ENCODE data around the gene BICD2.
A peak's percentile ranks its signal among the peaks of the same experiment; 100 is the strongest.

The BICD2 gene

DNA sequence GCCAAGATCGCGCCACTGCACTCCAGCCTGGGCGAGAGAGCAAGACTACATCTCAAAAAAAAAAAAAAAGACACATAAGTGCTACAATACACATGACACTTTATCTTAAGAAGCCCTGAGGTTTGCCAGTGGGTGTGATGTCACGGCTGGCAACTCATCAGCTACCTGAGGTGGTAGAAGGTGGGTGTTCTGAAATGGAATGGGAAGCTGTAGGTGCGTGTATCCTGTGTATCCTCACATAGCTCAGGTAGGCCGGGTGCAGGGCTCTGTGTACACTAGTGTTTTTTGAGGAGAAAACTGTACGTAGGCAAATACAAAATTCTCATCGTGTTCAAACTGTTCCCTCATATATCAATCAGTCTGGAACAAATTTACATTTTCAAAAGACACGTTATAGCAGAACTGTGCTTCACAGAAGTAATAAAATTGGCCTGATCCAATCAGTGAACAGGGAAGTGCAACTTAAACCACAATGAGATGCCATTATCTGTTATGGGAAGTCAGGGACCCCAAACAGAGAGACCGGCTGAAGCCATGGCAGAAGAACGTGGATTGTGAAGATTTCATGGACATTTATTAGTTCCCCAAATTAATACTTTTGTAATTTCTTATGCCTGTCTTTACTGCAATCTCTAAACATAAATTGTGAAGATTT lies 10.4 kb downstream of the BICD2 start:
- no peaks in the 10 kb centered on the region for H3K9me2 ChIP-seq (replicated peaks; ENCODE audit: control insufficient read depth, low read length)
- TF ChIP-seq, protein P1, sequence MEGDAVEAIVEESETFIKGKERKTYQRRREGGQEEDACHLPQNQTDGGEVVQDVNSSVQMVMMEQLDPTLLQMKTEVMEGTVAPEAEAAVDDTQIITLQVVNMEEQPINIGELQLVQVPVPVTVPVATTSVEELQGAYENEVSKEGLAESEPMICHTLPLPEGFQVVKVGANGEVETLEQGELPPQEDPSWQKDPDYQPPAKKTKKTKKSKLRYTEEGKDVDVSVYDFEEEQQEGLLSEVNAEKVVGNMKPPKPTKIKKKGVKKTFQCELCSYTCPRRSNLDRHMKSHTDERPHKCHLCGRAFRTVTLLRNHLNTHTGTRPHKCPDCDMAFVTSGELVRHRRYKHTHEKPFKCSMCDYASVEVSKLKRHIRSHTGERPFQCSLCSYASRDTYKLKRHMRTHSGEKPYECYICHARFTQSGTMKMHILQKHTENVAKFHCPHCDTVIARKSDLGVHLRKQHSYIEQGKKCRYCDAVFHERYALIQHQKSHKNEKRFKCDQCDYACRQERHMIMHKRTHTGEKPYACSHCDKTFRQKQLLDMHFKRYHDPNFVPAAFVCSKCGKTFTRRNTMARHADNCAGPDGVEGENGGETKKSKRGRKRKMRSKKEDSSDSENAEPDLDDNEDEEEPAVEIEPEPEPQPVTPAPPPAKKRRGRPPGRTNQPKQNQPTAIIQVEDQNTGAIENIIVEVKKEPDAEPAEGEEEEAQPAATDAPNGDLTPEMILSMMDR (IDR thresholded peaks at IDR 0.05; ENCODE audit: low read depth, low read length, poor library complexity, severe bottlenecking): no peak
- no peak for TF ChIP-seq EZH2phosphoT487 (IDR thresholded peaks at IDR 0.05; ENCODE audit: borderline replicate concordance, low read length)
- H3K4me3 ChIP-seq (ENCODE audit: low read length): no peak overlapping the region
- no peaks in the 10 kb centered on the region for H3K9me3 ChIP-seq (ENCODE audit: control insufficient read depth, insufficient read depth, low read length)
- H3F3A ChIP-seq (ENCODE audit: control insufficient read depth, insufficient read depth): no peaks in the 10 kb centered on the region
- H4K20me1 ChIP-seq (ENCODE audit: control insufficient read depth, insufficient read depth, low read depth, low read length): 0 out of 2 replicates have a peak, but pooled peaks cover 14% of the 10 kb centered on the region
- no peaks in the 10 kb centered on the region for H3K27me3 ChIP-seq (ENCODE audit: control insufficient read depth, low read length)
- H3K27ac ChIP-seq (ENCODE audit: low read depth, low read length): no peak overlapping the region
- no peaks in the 10 kb centered on the region; the same call in 1 of the 2 replicates for H3K36me3 ChIP-seq (ENCODE audit: control insufficient read depth, low read length)
- H3K4me2 ChIP-seq (ENCODE audit: low read length): no peak overlapping the region
- peaks cover 89% of the 10 kb centered on the region for H3K79me2 ChIP-seq (ENCODE audit: control insufficient read depth, low read length)
- H3K4me1 ChIP-seq (ENCODE audit: control insufficient read depth, low read length): peaks cover 17% of the 10 kb centered on the region

DNA sequence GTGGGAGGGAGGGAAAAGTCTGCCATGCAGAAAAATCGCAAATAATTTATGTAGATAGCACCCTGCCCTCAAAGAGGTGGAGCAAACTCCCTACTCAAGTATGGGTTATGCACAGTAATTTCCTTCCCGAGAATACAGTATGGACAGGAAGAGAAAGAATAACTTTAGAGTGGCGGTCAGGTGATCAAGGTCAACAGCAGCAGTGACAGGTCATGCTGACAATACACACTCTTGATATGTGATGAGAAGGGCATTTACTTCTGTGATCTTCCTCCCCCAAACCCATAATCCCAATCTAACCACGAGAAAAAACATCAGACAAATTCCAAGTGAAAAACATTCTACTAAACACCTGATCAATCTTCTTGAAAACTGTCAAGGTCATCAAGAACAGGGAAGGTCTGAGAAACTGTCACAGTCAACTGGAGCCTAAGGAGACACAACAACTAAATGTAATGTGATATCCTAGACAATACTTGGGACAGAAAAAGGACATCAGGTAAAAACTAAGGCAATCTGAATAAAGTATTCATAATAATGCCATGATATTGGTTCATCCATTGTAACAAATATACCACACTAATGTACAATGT lies 11.7 kb downstream of the BICD2 start:
- Histone ChIP-seq H3K27ac (ENCODE audit: low read depth, low read length) (no peak overlapping the region), H4K20me1 (ENCODE audit: control insufficient read depth, insufficient read depth, low read depth, low read length) (peaks cover 21% of the 10 kb centered on the region), H3F3A (ENCODE audit: control insufficient read depth, insufficient read depth) (no peaks in the 10 kb centered on the region), H3K79me2 (ENCODE audit: control insufficient read depth, low read length) (peaks cover 90% of the 10 kb centered on the region), H3K4me3 (ENCODE audit: low read length) (no peak overlapping the region), H3K27me3 (ENCODE audit: control insufficient read depth, low read length) (no peaks in the 10 kb centered on the region), H3K36me3 (ENCODE audit: control insufficient read depth, low read length) (no peaks in the 10 kb centered on the region; the same call in 1 of the 2 replicates), H3K9me2 (replicated peaks; ENCODE audit: control insufficient read depth, low read length) (no peaks in the 10 kb centered on the region), H3K4me2 (ENCODE audit: low read length) (peak overlapping the region; percentile 18), H3K9me3 (ENCODE audit: control insufficient read depth, insufficient read depth, low read length) (no peaks in the 10 kb centered on the region), H3K4me1 (ENCODE audit: control insufficient read depth, low read length) (peaks cover 22% of the 10 kb centered on the region)
- TF ChIP-seq, protein P1 (IDR thresholded peaks at IDR 0.05; ENCODE audit: low read depth, low read length, poor library complexity, severe bottlenecking): no peak
- TF ChIP-seq EZH2phosphoT487 (IDR thresholded peaks at IDR 0.05; ENCODE audit: borderline replicate concordance, low read length): no peak

DNA sequence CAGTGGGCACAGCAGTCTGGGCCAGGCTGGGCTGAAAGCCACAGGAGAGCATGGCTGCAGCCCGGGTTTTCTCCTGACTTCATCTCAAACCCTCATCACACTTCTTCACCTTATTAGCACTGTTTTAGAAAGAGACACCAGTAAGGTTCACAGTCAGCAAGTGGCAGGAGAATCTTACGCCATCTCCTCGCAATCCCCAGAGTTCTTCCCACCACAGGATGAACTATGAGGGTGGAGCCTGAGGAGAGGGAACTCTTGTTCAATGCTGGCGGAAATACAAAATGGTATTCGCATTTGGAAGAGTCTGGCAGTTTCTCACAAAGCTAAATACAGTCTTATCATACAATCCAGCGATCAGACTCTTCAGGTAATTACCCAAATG lies 14.7 kb downstream of the BICD2 start:
- Histone ChIP-seq H3K79me2 (ENCODE audit: control insufficient read depth, low read length) (peaks cover 96% of the 10 kb centered on the region), H3K4me3 (ENCODE audit: low read length) (no peak overlapping the region), H3K27me3 (ENCODE audit: control insufficient read depth, low read length) (no peaks in the 10 kb centered on the region), H3K9me3 (ENCODE audit: control insufficient read depth, insufficient read depth, low read length) (no peaks in the 10 kb centered on the region), H4K20me1 (ENCODE audit: control insufficient read depth, insufficient read depth, low read depth, low read length) (peaks cover 21% of the 10 kb centered on the region), H3K36me3 (ENCODE audit: control insufficient read depth, low read length) (no peaks in the 10 kb centered on the region; the same call in 1 of the 2 replicates), H3K4me2 (ENCODE audit: low read length) (no peak overlapping the region), H3K9me2 (replicated peaks; ENCODE audit: control insufficient read depth, low read length) (no peaks in the 10 kb centered on the region), H3K4me1 (ENCODE audit: control insufficient read depth, low read length) (peaks cover 48% of the 10 kb centered on the region), H3K27ac (ENCODE audit: low read depth, low read length) (no peak overlapping the region), H3F3A (ENCODE audit: control insufficient read depth, insufficient read depth) (no peaks in the 10 kb centered on the region)
- TF ChIP-seq, protein P1 (IDR thresholded peaks at IDR 0.05; ENCODE audit: low read depth, low read length, poor library complexity, severe bottlenecking): no peak
- TF ChIP-seq EZH2phosphoT487 (IDR thresholded peaks at IDR 0.05; ENCODE audit: borderline replicate concordance, low read length): no peak
